Measurements from ENCODE around the gene GRID2.

Gene GRID2

DNA sequence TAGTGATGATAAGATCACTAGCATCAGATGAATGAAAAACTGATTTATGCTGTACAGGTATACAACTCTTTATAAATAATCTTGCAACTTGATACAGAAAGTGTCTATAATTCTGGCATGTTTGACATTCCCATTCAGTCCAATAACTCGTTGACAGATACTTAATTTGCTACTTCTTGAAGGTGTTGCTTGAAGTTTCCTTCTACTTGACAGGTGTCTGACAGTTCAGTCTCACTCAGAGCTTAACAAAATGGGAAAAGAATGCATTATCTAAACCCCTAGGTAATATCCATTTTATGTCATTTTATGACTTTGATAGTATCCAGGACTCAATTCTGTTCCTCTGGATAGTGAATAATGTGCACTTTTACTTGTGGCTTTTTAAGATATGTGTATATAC lies 508.9 kb downstream of the GRID2 start:
- TF ChIP-seq, protein P1, sequence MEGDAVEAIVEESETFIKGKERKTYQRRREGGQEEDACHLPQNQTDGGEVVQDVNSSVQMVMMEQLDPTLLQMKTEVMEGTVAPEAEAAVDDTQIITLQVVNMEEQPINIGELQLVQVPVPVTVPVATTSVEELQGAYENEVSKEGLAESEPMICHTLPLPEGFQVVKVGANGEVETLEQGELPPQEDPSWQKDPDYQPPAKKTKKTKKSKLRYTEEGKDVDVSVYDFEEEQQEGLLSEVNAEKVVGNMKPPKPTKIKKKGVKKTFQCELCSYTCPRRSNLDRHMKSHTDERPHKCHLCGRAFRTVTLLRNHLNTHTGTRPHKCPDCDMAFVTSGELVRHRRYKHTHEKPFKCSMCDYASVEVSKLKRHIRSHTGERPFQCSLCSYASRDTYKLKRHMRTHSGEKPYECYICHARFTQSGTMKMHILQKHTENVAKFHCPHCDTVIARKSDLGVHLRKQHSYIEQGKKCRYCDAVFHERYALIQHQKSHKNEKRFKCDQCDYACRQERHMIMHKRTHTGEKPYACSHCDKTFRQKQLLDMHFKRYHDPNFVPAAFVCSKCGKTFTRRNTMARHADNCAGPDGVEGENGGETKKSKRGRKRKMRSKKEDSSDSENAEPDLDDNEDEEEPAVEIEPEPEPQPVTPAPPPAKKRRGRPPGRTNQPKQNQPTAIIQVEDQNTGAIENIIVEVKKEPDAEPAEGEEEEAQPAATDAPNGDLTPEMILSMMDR (IDR thresholded peaks at IDR 0.05; ENCODE audit: low read depth, low read length, missing control alignments), result no peak
- DNase-seq (ENCODE audit: low read depth), result no peak
- no peak overlapping the region for H3K4me3 ChIP-seq (ENCODE audit: low read depth, low read length)

- no peak for DNase-seq (ENCODE audit: low read depth)
- TF ChIP-seq, protein P1 (IDR thresholded peaks at IDR 0.05; ENCODE audit: low read depth, low read length, missing control alignments), result no peak
Observed at GRCh38 chr4:92814677-92815076, 510.9 kb downstream of the GRID2 start.

DNA sequence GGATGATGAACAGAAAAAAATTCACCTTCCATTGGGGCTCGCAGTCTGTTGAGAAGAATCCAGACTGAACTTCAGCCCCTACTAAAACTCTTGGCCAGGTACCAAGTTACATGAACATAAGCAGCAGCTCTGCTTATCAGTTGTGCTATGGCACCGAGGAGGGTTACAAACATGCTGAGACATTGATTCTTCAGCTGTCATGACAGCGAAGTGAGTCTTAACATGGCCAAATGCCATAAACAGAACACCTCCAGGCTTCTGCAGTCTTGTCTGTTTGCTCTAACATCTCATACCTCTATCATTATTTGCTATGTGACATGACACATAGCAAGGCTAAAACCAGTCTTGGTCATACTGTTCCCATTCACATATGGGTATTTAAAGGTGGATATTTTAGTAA lies 521.5 kb downstream of the GRID2 start:
- no peak overlapping the region for H3K4me3 ChIP-seq (ENCODE audit: low read depth, low read length)
- no peak for DNase-seq (ENCODE audit: low read depth)
- TF ChIP-seq, protein P1 (IDR thresholded peaks at IDR 0.05; ENCODE audit: low read depth, low read length, missing control alignments), result no peak

More at GRCh38 chr4:92814677-92815076, 510.9 kb downstream of the GRID2 start:
- H3K4me3 ChIP-seq (ENCODE audit: low read depth, low read length), result no peak overlapping the region

DNA sequence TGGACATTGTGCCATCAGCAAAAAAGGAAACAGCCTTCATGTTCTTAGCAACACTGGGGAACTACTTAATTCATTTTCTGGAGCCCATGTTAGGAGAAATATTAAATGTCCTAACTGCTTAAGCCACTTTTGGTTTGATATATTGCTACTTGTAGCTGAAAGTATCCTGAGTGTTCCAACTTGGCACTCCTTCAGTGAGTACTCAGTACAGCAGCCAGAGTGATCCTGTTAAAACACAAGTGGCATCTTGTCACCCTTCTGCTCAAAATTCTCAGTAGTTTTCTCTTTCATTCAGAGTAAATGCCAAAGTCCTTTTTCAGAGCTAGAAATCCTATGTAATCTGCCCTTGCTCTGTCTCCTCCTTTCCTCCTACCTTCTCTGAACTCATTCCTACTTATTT lies 522.0 kb downstream of the GRID2 start:
- DNase-seq (ENCODE audit: low read depth), result no peak
- TF ChIP-seq, protein P1 (IDR thresholded peaks at IDR 0.05; ENCODE audit: low read depth, low read length, missing control alignments), result no peak
- H3K4me3 ChIP-seq (ENCODE audit: low read depth, low read length), result no peak overlapping the region

DNA sequence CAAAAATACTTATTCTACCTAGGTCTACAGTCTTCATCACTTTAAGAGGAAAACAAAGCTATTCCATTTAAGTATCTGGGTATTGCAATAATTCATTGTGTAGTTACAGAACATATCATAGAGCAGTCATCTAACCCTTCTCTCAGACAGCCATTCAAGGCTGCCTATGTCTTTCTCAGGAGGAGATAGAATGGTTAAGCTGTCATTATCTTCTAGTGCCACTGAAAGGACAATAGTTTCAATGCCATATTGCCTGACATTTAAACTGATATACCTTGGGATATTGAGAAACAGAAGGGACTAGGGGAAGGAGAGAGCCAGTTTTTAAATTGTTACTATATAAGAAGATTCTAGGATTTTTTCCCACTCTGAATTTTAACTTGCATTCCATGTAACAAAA lies 527.0 kb downstream of the GRID2 start:
- H3K4me3 ChIP-seq (ENCODE audit: low read depth, low read length), result no peak overlapping the region
- no peak for DNase-seq (ENCODE audit: low read depth)
- TF ChIP-seq, protein P1 (IDR thresholded peaks at IDR 0.05; ENCODE audit: low read depth, low read length, missing control alignments), result no peak

DNA sequence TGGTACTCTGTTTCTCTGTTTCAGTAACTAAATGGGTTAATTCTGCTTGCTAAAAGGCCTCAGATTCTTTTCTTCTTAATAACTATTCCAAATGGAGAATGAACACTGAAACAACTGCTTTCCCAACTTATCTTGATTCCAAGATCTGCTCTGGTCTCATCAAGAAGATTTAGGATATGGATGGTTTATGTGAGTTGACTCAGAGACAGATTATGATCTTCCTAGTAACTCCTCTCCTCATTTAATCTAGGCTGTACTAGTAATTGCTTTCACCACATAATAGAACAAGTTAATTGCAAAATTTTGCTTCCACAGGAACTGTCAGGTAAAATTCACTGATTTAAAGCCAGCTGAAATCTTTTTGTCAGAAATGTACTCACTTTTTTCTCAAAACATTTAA lies 537.1 kb downstream of the GRID2 start:
- H3K4me3 ChIP-seq (ENCODE audit: low read depth, low read length), result no peak overlapping the region
- TF ChIP-seq, protein P1 (IDR thresholded peaks at IDR 0.05; ENCODE audit: low read depth, low read length, missing control alignments), result no peak
- no peak for DNase-seq (ENCODE audit: low read depth)

GRCh38 chr4:92843784-92844183 lies 540.0 kb downstream of the GRID2 start:
- H3K4me3 ChIP-seq (ENCODE audit: low read depth, low read length), result no peak overlapping the region
- TF ChIP-seq, protein P1 (IDR thresholded peaks at IDR 0.05; ENCODE audit: low read depth, low read length, missing control alignments), result no peak
- DNase-seq (ENCODE audit: low read depth), result no peak

Measured in GM12864 (cell line).